ENCODE measurements around the gene TMEM255B. TPM values are rescaled to one million over a fixed set of nuclear protein-coding genes. Genes with fewer than 3 reads are reported as not detected.

Gene TMEM255B
- total and polyA plus RNA-seq, 9 of the 15 experiments (the other 6 are each of a cell fraction or from before 2014, with no cell fraction given), result 0.01 to 0.75 (median 0.23) TPM

GRCh38 chr13:113815151-113816058 lies 56.4 kb downstream of the TMEM255B start:
- H3K4me1 ChIP-seq (replicated peaks in 1 of 2; ENCODE audit: control insufficient read depth in 2 of 2, insufficient read depth in 2 of 2, low read length in 2 of 2), result peaks cover 0 to 36% of the 10 kb centered on the region in 2 experiments; a peak in 2 of 5 replicates
- DNase-seq (ENCODE audit: extremely low read depth in 1 of 4, low spot score in 3 of 4), result peak in 1 of 4 experiments; percentile 46
- intact Hi-C loops (cut with micrococcal nuclease) (loop anchor here (5.0 kb wide), 3 partner anchors 87 to 412 kb away; no protein-coding TSS in a partner anchor), in situ Hi-C loops (cut with MboI) (no loop called here)
- no peaks in the 10 kb centered on the region for H3K36me3 ChIP-seq (ENCODE audit: control insufficient read depth, insufficient read depth, low read length)
- CTCF ChIA-PET (ENCODE audit: low intra/inter-chr PET ratio), result no interaction called here
- no peaks in the 10 kb centered on the region for H3K9me1 ChIP-seq (ENCODE audit: control insufficient read depth, insufficient read depth, low read length)
- H3K4me2 ChIP-seq (ENCODE audit: insufficient read depth, low read length), result peak overlapping the region; percentile 74
- H3K9me3 ChIP-seq (replicated peaks; ENCODE audit: control insufficient read depth, insufficient read depth, low read depth, low read length), result 0 out of 2 replicates have a peak, but pooled peaks cover 2% of the 10 kb centered on the region
- no peak for FAIRE-seq
- peak overlapping the region; percentile 31 to 85; a peak in 3 of 4 replicates for H3K9ac ChIP-seq (ENCODE audit: insufficient read depth in 1 of 2, low read depth in 2 of 2, low read length in 2 of 2)
- BruUV-seq (replicated peaks), result TSS peak; percentile 95
- H4K20me1 ChIP-seq (replicated peaks; ENCODE audit: control insufficient read depth, insufficient read depth, low read length), result no peaks in the 10 kb centered on the region
- 6% methylated on average over 17 of the region's 42 CpGs for WGBS (ENCODE audit: insufficient coverage, low coverage, missing lambda C conversion rate)
- H3K27me3 ChIP-seq (ENCODE audit: control insufficient read depth in 2 of 2, insufficient read depth in 2 of 2, low read length in 2 of 2), result peaks cover 0 to 11% of the 10 kb centered on the region in 2 experiments; a peak in 2 of 5 replicates
- peak overlapping the region; percentile 44 for H3K4me3 ChIP-seq
- ATAC-seq, result peak; percentile 46
- no peaks in the 10 kb centered on the region for H3K79me2 ChIP-seq (ENCODE audit: control insufficient read depth, insufficient read depth, low read length)
- POLR2A ChIA-PET, result interaction anchor here (0.6 kb wide), 1 partner anchor 92 kb away, joined by 3 read pairs; no protein-coding TSS in a partner anchor
- H3K27ac ChIP-seq (ENCODE audit: extremely low read depth, low read depth, low read length), result peak overlapping the region; percentile 21; the same call in 1 of the 3 replicates
- peak overlapping the region; percentile 87 for H2AFZ ChIP-seq (ENCODE audit: low read depth, low read length)
- TF ChIP-seq ZBTB9 (CRISPR knock-in tag; IDR thresholded peaks at IDR 0.05) (0 out of 2 replicates have a peak, but pooled peaks have one; percentile 22), MAFF (IDR thresholded peaks at IDR 0.05; ENCODE audit: low read length) (peak; percentile 25), EP400 (IDR thresholded peaks at IDR 0.05) (peak; percentile 51; the same call in 1 of the 2 replicates), ZZZ3 (IDR thresholded peaks at IDR 0.05) (no peak), POLR2H (tag; IDR thresholded peaks at IDR 0.05; ENCODE audit: low read depth) (0 out of 2 replicates have a peak, but pooled peaks have one; percentile 38), ZNF766 (CRISPR knock-in tag; conservative IDR thresholded peaks at IDR 0.05) (peak; percentile 71; the same call in 1 of the 2 replicates), ELF1 (tag; IDR thresholded peaks at IDR 0.05) (peak; percentile 72), ZBTB40 (IDR thresholded peaks at IDR 0.05) (peak; percentile 26; the same call in 1 of the 2 replicates), ZBTB40 (CRISPR knock-in tag; IDR thresholded peaks at IDR 0.05) (no peak), CC2D1A (IDR thresholded peaks at IDR 0.05) (0 out of 2 replicates have a peak, but pooled peaks have one; percentile 54)
